OCI-LY3 (cell line): ENCODE results near the gene WDR20.
A peak's percentile ranks its signal among the peaks of the same experiment; 100 is the strongest.

Source experiments
- H2AFZ ChIP-seq: fragments of 200-600, 300-600 bp; shearing (Covaris generic); 2 replicates; pipeline ENCODE4 v1.6.0; 2014; ENCODE audit warnings: antibody characterized with exemption, low read depth, low read length
- H3K27ac ChIP-seq: fragments of 200-600, 300-600 bp; sonication (generic); 2 replicates; pipeline ENCODE4 v1.5.1; 2014; ENCODE audit warnings: mild to moderate bottlenecking, low read length, moderate library complexity, mixed read lengths
- H3K27me3 ChIP-seq: fragments of 200-600, 300-600 bp; sonication (generic); 2 replicates; pipeline ENCODE4 v1.6.1; 2014; ENCODE audit warnings: low read depth, low read length, mixed read lengths
- H3K36me3 ChIP-seq: fragments of 200-600, 300-600 bp; sonication (generic); replicated peaks from 2 replicates; pipeline ENCODE3; 2014; ENCODE audit warnings: low read depth, low read length, mixed read lengths
- H3K4me1 ChIP-seq: fragments of 300-600, 200-600 bp; sonication (generic); 2 replicates; pipeline ENCODE4 v1.6.1; 2014; ENCODE audit warnings: low read length, mixed read lengths
- H3K4me2 ChIP-seq: fragments of 200-600, 300-600 bp; sonication (generic); 2 replicates; pipeline ENCODE4 v1.6.1; 2014; ENCODE audit warnings: low read length, mixed read lengths
- H3K4me3 ChIP-seq: fragments of 300-600, 200-600 bp; sonication (generic); 2 replicates; pipeline ENCODE4 v1.5.1; 2014; ENCODE audit warnings: antibody characterized with exemption, mild to moderate bottlenecking, low read length, moderate library complexity
- H3K79me2 ChIP-seq: fragments of 300-600, 200-600 bp; shearing (Covaris generic); 2 replicates; pipeline ENCODE4 v1.6.1; 2014; ENCODE audit warnings: mild to moderate bottlenecking, low read length, mixed read lengths
- H3K9ac ChIP-seq: fragments of 300-600, 200-600 bp; shearing (Covaris generic); 2 replicates; pipeline ENCODE4 v1.6.0; 2014; ENCODE audit warnings: mild to moderate bottlenecking, low read length, moderate library complexity
- H3K9me3 ChIP-seq: fragments of 200-600, 300-600 bp; shearing (Covaris generic); 2 replicates; pipeline ENCODE4 v1.6.1; 2014; ENCODE audit warnings: low read length, mixed read lengths; ENCODE audit not compliant: insufficient read depth
- H4K20me1 ChIP-seq: fragments of 200-600, 300-600 bp; sonication (generic); 2 replicates; pipeline ENCODE4 v1.6.1; 2016; ENCODE audit warnings: low read length, mixed read lengths; ENCODE audit not compliant: insufficient read depth
- CTCF ChIP-seq: fragments of 200-600, 300-600 bp; sonication (generic); IDR thresholded peaks from 2 replicates; pipeline ENCODE4 v1.5.1; 2014; ENCODE audit warnings: antibody characterized with exemption, low read length, low read depth
- EZH2phosphoT487 ChIP-seq: fragments of 200-600 bp; shearing (Covaris generic); IDR thresholded peaks from 2 replicates; pipeline ENCODE4 v1.6.1; 2018; ENCODE audit warnings: antibody characterized with exemption, mixed run types, low read depth

The WDR20 gene

DNA sequence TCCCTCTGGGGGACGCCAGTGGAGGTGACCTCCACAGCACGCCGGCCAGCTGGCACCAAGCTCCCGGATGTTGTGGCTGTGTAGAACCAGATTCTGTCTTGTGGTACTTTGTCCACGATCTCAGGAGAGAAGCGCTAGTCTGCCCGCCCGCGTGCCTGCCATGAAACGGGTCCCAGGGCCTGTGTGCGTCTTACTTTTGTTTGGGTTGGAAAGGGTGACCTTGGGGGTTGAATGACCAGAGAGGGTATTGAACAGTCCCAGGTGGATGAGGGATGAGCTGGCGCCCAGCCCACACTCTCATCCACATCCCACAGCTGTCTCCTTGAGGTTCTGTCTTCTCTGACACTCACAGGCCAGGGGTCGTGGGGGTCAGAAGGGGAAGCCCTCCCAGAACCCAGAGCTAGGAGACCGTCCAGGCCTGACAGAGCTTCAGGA, 78.3 kb downstream of the WDR20 start:
- no peak overlapping the region for H3K27ac ChIP-seq
- no peak overlapping the region for H3K9ac ChIP-seq
- H4K20me1 ChIP-seq = peaks cover 37% of the 10 kb centered on the region
- no peak for TF ChIP-seq EZH2phosphoT487
- no peak overlapping the region for H2AFZ ChIP-seq
- no peaks in the 10 kb centered on the region for H3K9me3 ChIP-seq
- H3K4me2 ChIP-seq = peak overlapping the region; percentile 55
- H3K79me2 ChIP-seq = peaks cover 4% of the 10 kb centered on the region; the same call in 1 of the 2 replicates
- peaks cover 8% of the 10 kb centered on the region for H3K36me3 ChIP-seq
- H3K4me3 ChIP-seq = no peak overlapping the region
- peaks cover 33% of the 10 kb centered on the region for H3K4me1 ChIP-seq
- no peaks in the 10 kb centered on the region for H3K27me3 ChIP-seq

DNA sequence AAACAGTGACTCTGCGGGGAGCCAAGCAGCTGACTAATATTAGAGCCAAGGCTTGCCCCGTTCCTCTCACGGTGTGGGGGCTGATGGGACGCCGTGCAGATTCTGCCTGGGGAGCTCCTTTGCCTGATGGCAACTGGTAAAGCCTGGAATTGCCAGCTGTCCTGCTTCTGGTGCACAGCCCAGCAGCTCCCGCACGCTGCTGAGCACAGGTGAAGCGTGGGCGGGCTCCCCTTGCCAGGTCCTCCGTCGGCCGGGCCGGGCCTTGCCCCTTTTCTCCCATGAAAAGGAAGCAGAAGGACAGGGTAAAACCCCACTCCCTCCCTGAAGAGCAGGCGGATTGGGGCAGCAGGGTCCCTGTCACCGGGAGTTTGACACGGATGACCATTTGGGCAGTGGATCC, 79.0 kb downstream of the WDR20 start:
- Histone ChIP-seq H3K4me2 (peak overlapping the region; percentile 55), H3K9ac (no peak overlapping the region), H3K9me3 (no peaks in the 10 kb centered on the region), H3K4me3 (peak overlapping the region; percentile 28; the same call in 1 of the 2 replicates), H3K79me2 (peaks cover 4% of the 10 kb centered on the region; the same call in 1 of the 2 replicates), H3K27me3 (no peaks in the 10 kb centered on the region), H3K27ac (no peak overlapping the region), H3K36me3 (peaks cover 11% of the 10 kb centered on the region), H3K4me1 (peaks cover 33% of the 10 kb centered on the region), H2AFZ (no peak overlapping the region), H4K20me1 (peaks cover 37% of the 10 kb centered on the region)
- TF ChIP-seq EZH2phosphoT487 = no peak
- no peak for TF ChIP-seq CTCF

GRCh38 chr14:102219316-102219715, 79.6 kb downstream of the WDR20 start:
- H3K9ac ChIP-seq = no peak overlapping the region
- H3K79me2 ChIP-seq = peaks cover 4% of the 10 kb centered on the region; the same call in 1 of the 2 replicates
- H4K20me1 ChIP-seq = peaks cover 37% of the 10 kb centered on the region

DNA sequence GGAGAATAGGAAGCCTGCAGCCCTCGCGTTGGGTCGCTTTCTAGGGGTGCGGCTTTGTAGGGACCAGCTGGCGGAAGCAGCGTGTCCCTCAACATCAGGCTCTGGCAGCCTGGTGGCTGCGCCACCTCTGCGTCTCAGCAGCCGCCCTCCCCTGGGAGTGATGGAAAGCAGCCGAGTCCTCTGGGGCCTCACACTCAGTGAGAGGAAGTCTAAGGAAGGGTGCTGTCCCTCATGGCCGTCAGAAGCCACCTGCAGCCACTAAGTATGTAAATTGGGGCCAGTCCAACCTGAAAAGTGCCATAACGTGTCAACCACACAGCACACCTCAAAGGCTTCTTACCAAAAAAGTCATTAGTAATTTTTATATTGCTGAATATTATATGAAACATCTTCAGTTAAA, 80.3 kb downstream of the WDR20 start:
- Histone ChIP-seq H3K27me3 (no peaks in the 10 kb centered on the region), H3K4me3 (peak overlapping the region; percentile 57), H4K20me1 (peaks cover 37% of the 10 kb centered on the region), H2AFZ (no peak overlapping the region), H3K4me2 (peak overlapping the region; percentile 92), H3K9me3 (no peaks in the 10 kb centered on the region), H3K9ac (no peak overlapping the region), H3K4me1 (peaks cover 33% of the 10 kb centered on the region), H3K27ac (no peak overlapping the region), H3K36me3 (peaks cover 11% of the 10 kb centered on the region), H3K79me2 (peaks cover 4% of the 10 kb centered on the region; the same call in 1 of the 2 replicates)
- TF ChIP-seq CTCF = no peak; the same call in 1 of the 2 replicates

More at GRCh38 chr14:102219316-102219715, 79.6 kb downstream of the WDR20 start:
- Histone ChIP-seq H3K27me3 (no peaks in the 10 kb centered on the region), H3K4me2 (peak overlapping the region; percentile 92), H3K9me3 (no peaks in the 10 kb centered on the region), H3K4me1 (peaks cover 33% of the 10 kb centered on the region), H2AFZ (no peak overlapping the region), H3K36me3 (peaks cover 11% of the 10 kb centered on the region), H3K27ac (no peak overlapping the region), H3K4me3 (no peak overlapping the region; the same call in 1 of the 2 replicates)
- TF ChIP-seq EZH2phosphoT487 (no peak), CTCF (no peak)
